Keratinocyte (primary cell): ENCODE data around the gene EML5. TPM values are rescaled to one million over a fixed set of nuclear protein-coding genes. Genes with fewer than 3 reads are reported as not detected.

Experiments
- DNase-seq: peaks from one replicate; pipeline ENCODE4 v3.0.0-alpha.2; 2011; ENCODE audit warnings: low read depth, missing footprints, low spot score
- FAIRE-seq: peaks from 2 replicates; lab custom pipeline; 2011; peaks lifted over from hg19 to GRCh38; lab: Jason Lieb, UNC
- H2AFZ ChIP-seq: 2 replicates; pipeline ENCODE4 v1.6.0; 2012; ENCODE audit warnings: low read length, control low read depth, inconsistent platforms; ENCODE audit not compliant: control insufficient read depth
- H3K27ac ChIP-seq: 2 replicates; pipeline ENCODE4 v1.5.1; 2011; ENCODE audit warnings: low read length; ENCODE audit not compliant: control insufficient read depth, insufficient read depth
- H3K27me3 ChIP-seq: 3 replicates; pipeline ENCODE4 v1.6.0; 2011; ENCODE audit warnings: low read length; ENCODE audit not compliant: control insufficient read depth, insufficient read depth; ENCODE audit errors: extremely low read depth
- H3K36me3 ChIP-seq, 2 experiments: 2 replicates in 1 of 2; 3 replicates in 1 of 2; pipeline ENCODE4 v1.5.1; 2011; ENCODE audit warnings: low read length in 2 of 2, mild to moderate bottlenecking in 1 of 2; ENCODE audit not compliant: control insufficient read depth in 2 of 2, insufficient read depth in 2 of 2; ENCODE audit errors: extremely low read depth in 1 of 2
- H3K4me1 ChIP-seq: 3 replicates; pipeline ENCODE4 v1.5.1; 2011; ENCODE audit warnings: low read length; ENCODE audit not compliant: control insufficient read depth, insufficient read depth; ENCODE audit errors: extremely low read depth
- H3K4me2 ChIP-seq: 3 replicates; pipeline ENCODE4 v1.6.0; 2011; ENCODE audit warnings: low read depth, low read length; ENCODE audit not compliant: control insufficient read depth, insufficient read depth; ENCODE audit errors: extremely low read depth
- H3K4me3 ChIP-seq, 3 experiments: fragments of 200-600 bp in 1 of 3; sonication (generic) in 1 of 3; 2 replicates in 2 of 3; 3 replicates in 1 of 3; pipeline ENCODE4 v1.5.1; 2011 to 2016; ENCODE audit warnings: low read length in 3 of 3, mild to moderate bottlenecking in 3 of 3, control low read depth in 2 of 3, inconsistent platforms in 1 of 3, low read depth in 1 of 3, mixed read lengths in 1 of 3, mixed run types in 1 of 3, moderate library complexity in 1 of 3; ENCODE audit not compliant: control insufficient read depth in 2 of 3, insufficient read depth in 2 of 3; ENCODE audit errors: extremely low read depth in 1 of 3
- H3K79me2 ChIP-seq: 2 replicates; pipeline ENCODE4 v1.6.0; 2012; ENCODE audit warnings: low read length; ENCODE audit not compliant: control insufficient read depth, insufficient read depth
- H3K9ac ChIP-seq: 3 replicates; pipeline ENCODE4 v1.6.0; 2011; ENCODE audit warnings: low read length; ENCODE audit not compliant: control insufficient read depth, insufficient read depth; ENCODE audit errors: extremely low read depth
- H3K9me1 ChIP-seq: 3 replicates; pipeline ENCODE4 v1.6.0; 2011; ENCODE audit warnings: low read length; ENCODE audit not compliant: control insufficient read depth, insufficient read depth; ENCODE audit errors: extremely low read depth
- H3K9me3 ChIP-seq: 2 replicates; pipeline ENCODE4 v1.5.1; 2012; ENCODE audit warnings: low read depth, low read length; ENCODE audit not compliant: control insufficient read depth
- H4K20me1 ChIP-seq: 3 replicates; pipeline ENCODE4 v1.6.0; 2011; ENCODE audit warnings: low read length; ENCODE audit not compliant: control insufficient read depth, insufficient read depth; ENCODE audit errors: extremely low read depth
- CTCF ChIP-seq, 3 experiments: IDR thresholded peaks in 1 of 3; conservative IDR thresholded peaks in 1 of 3; optimal IDR thresholded peaks in 1 of 3; 2 replicates in 2 of 3; 3 replicates in 1 of 3; pipeline versions ENCODE3 to v1.5.1; 2011; ENCODE audit warnings: low read length in 3 of 3, mild to moderate bottlenecking in 3 of 3, moderate library complexity in 2 of 3, control low read depth in 1 of 3, inconsistent platforms in 1 of 3; ENCODE audit not compliant: insufficient read depth in 2 of 3; ENCODE audit errors: extremely low read depth in 1 of 3
- EZH2 ChIP-seq: IDR thresholded peaks from one replicate; pipeline ENCODE4 v1.6.1; 2012; ENCODE audit warnings: inconsistent platforms, mild to moderate bottlenecking, low read length, moderate library complexity
- dilution Hi-C: fragments of 300-500 bp; cut with MboI; formaldehyde crosslinking; loops from one replicate; pipeline ENCODE4 v1.7.0; 2020; ENCODE audit warnings: low sequenced_read_pairs; ENCODE audit not compliant: extremely low pct_ligation_motif_present
- polyA plus RNA-seq, 5 experiments: library from polyadenylated mRNA; depleted of rRNA in 3 of 5; stranded (reverse) in 3 of 5; stranded (forward) in 1 of 5; unstranded in 1 of 5; fragments of >200 nt; gene quantifications; 1 replicate in 1 of 5; 2 replicates in 3 of 5; 3 replicates in 1 of 5; pipeline versions ENCODE4 v1.2.1 to v1.2.3, GENCODE V29; 2011 to 2012; ENCODE audit warnings: missing spikeins in 2 of 5, low read depth in 1 of 5, low replicate concordance in 1 of 5

EML5 gene
- polyA plus RNA-seq, 1 donor (not counting 4 experiments of a cell fraction or from before 2014, with no cell fraction given): 1.4 TPM

GRCh38 chr14:88565427-88565826, 227.3 kb downstream of the EML5 start:
- no peak overlapping the region for H3K27ac ChIP-seq
- no peaks in the 10 kb centered on the region for H3K9me1 ChIP-seq
- peaks cover 6 to 20% of the 10 kb centered on the region in 2 experiments for H3K36me3 ChIP-seq
- no peaks in the 10 kb centered on the region for H3K9me3 ChIP-seq
- H3K4me1 ChIP-seq: peaks cover 18% of the 10 kb centered on the region
- DNase-seq: no peak
- H3K4me3 ChIP-seq: no peak overlapping the region
- H3K27me3 ChIP-seq: no peaks in the 10 kb centered on the region
- no peak overlapping the region for H3K9ac ChIP-seq
- dilution Hi-C loops: no loop called here
- no peak overlapping the region for H3K4me2 ChIP-seq
- H2AFZ ChIP-seq: no peak overlapping the region
- H4K20me1 ChIP-seq: no peaks in the 10 kb centered on the region
- H3K79me2 ChIP-seq: peaks cover 29% of the 10 kb centered on the region
- no peak for FAIRE-seq
- TF ChIP-seq EZH2 (no peak), CTCF (optimal IDR thresholded peaks at IDR 0.05 in 1 of 3, IDR thresholded peaks at IDR 0.05 in 1 of 3, conservative IDR thresholded peaks at IDR 0.05 in 1 of 3; ENCODE audit: extremely low read depth in 1 of 3, insufficient read depth in 2 of 3, low read length in 3 of 3) (no peak)

GRCh38 chr14:88563845-88564244, 228.9 kb downstream of the EML5 start:
- TF ChIP-seq EZH2 (no peak), CTCF (optimal IDR thresholded peaks at IDR 0.05 in 1 of 3, IDR thresholded peaks at IDR 0.05 in 1 of 3, conservative IDR thresholded peaks at IDR 0.05 in 1 of 3; ENCODE audit: extremely low read depth in 1 of 3, insufficient read depth in 2 of 3, low read length in 3 of 3) (no peak)
- FAIRE-seq: no peak
- H3K27ac ChIP-seq: peak overlapping the region; percentile 43
- H3K4me1 ChIP-seq: peaks cover 18% of the 10 kb centered on the region
- DNase-seq: no peak
- H3K9me3 ChIP-seq: no peaks in the 10 kb centered on the region
- dilution Hi-C loops: no loop called here
- H2AFZ ChIP-seq: no peak overlapping the region
- H3K27me3 ChIP-seq: no peaks in the 10 kb centered on the region
- H3K9me1 ChIP-seq: no peaks in the 10 kb centered on the region
- no peaks in the 10 kb centered on the region for H4K20me1 ChIP-seq
- H3K79me2 ChIP-seq: peaks cover 29% of the 10 kb centered on the region
- peaks cover 4 to 13% of the 10 kb centered on the region in 2 experiments for H3K36me3 ChIP-seq
- peak overlapping the region; percentile 87 for H3K9ac ChIP-seq
- peak overlapping the region; percentile 68 to 94 (median 77) for H3K4me3 ChIP-seq
- H3K4me2 ChIP-seq: peak overlapping the region; percentile 95
